Lung (tissue), 12 donors: ENCODE results near the gene RABGAP1L. TPM values are rescaled to one million over a fixed set of nuclear protein-coding genes. Genes with fewer than 3 reads are reported as not detected.

Source experiments
- ATAC-seq: fragments of 200-7000 bp; cut with Tn5 transposase; one replicate; pipeline ENCODE4 v1.9.1; 2020; ENCODE audit warnings: moderate number of reproducible peaks; ENCODE audit not compliant: insufficient read depth, low FRiP score
- DNase-seq, 3 donors: peaks; one replicate each; pipeline ENCODE4 v3.0.0-alpha.2; 2013 to 2017
- H3K27ac ChIP-seq, 2 donors: one replicate each; pipeline ENCODE4 v1.5.1; 2013; ENCODE audit warnings: mild to moderate bottlenecking in 2 of 2, moderate library complexity in 2 of 2, control low read depth in 1 of 2, inconsistent platforms in 1 of 2, low read depth in 1 of 2, low read length in 1 of 2
- H3K27me3 ChIP-seq, 3 donors: one replicate each; pipeline ENCODE4 v1.5.1; 2013; ENCODE audit warnings: low read length in 2 of 3; ENCODE audit not compliant: control insufficient read depth in 3 of 3, insufficient read depth in 3 of 3
- H3K36me3 ChIP-seq, 4 donors: one replicate each; pipeline ENCODE4 v1.5.1; 2013; ENCODE audit warnings: low read length in 4 of 4, mild to moderate bottlenecking in 1 of 4, moderate library complexity in 1 of 4; ENCODE audit not compliant: control insufficient read depth in 4 of 4, insufficient read depth in 4 of 4
- H3K4me1 ChIP-seq, 5 donors: one replicate each; pipeline ENCODE4 v1.5.1; 2013; ENCODE audit warnings: low read length in 5 of 5, mild to moderate bottlenecking in 2 of 5, moderate library complexity in 1 of 5; ENCODE audit not compliant: control insufficient read depth in 5 of 5, insufficient read depth in 5 of 5
- H3K4me3 ChIP-seq: one replicate; pipeline ENCODE4 v1.5.1; 2013; ENCODE audit warnings: mild to moderate bottlenecking, control low read depth, moderate library complexity
- H3K9ac ChIP-seq, 2 donors: one replicate each; pipeline ENCODE4 v1.5.1; 2013; ENCODE audit warnings: low read length in 2 of 2, control low read depth in 1 of 2; ENCODE audit not compliant: insufficient read depth in 1 of 2
- H3K9me3 ChIP-seq, 4 donors: one replicate each; pipeline ENCODE4 v1.5.1; 2013; ENCODE audit warnings: low read length in 3 of 4, mild to moderate bottlenecking in 1 of 4, moderate library complexity in 1 of 4; ENCODE audit not compliant: control insufficient read depth in 4 of 4, insufficient read depth in 3 of 4
- CTCF ChIP-seq: IDR thresholded peaks from 2 replicates; pipeline ENCODE4 v1.5.1; 2012; ENCODE audit warnings: mild to moderate bottlenecking; ENCODE audit errors: control extremely low read depth, extremely low read depth
- WGBS, 2 donors: extraction: QIAGEN DNeasy Blood & Tissue Kit; methylation state at CpG; one replicate each; pipeline ENCODE4 v1.1.7; 2013; 5-methylcytosine and 5-hydroxymethylcytosine counted together
- polyA plus RNA-seq, 2 donors: library from polyadenylated mRNA; stranded (reverse); fragments of 200-250 nt; gene quantifications; one replicate each; pipeline ENCODE4 v1.2.1, GENCODE V29; 2013
- total RNA-seq, 2 donors: library from RNA; depleted of rRNA in 1 of 2; stranded (reverse); fragments of >200 nt in 1 of 2; gene quantifications; one replicate each; pipeline ENCODE4 v1.2.1, GENCODE V29; 2014 to 2021
- donor health status: control.
- donor health status: control.
- donor health status: Bipolar disorder and iron deficiency.
- donor health status: healthy.
- donor health status: DM: yes; HTN: yes; CAD: no.

Gene RABGAP1L
- total and polyA plus RNA-seq, 4 donors, result 16.0 to 123 (median 44.5) TPM

- TF ChIP-seq CTCF, result no peak
- ATAC-seq, result no peak
- DNase-seq, result no peak
- no peak overlapping the region for H3K27ac ChIP-seq
- H3K36me3 ChIP-seq, result no peaks in the 10 kb centered on the region
- H3K9me3 ChIP-seq, result no peaks in the 10 kb centered on the region
- no peak overlapping the region for H3K9ac ChIP-seq
- H3K4me3 ChIP-seq, result no peak overlapping the region
- no peaks in the 10 kb centered on the region for H3K27me3 ChIP-seq
- H3K4me1 ChIP-seq, result no peaks in the 10 kb centered on the region
These were observed 564.5 kb downstream of the RABGAP1L start for GRCh38 chr1:174723816-174724215.

- DNase-seq, result no peak
These were observed 564.9 kb downstream of the RABGAP1L start for GRCh38 chr1:174724219-174724618.

DNA sequence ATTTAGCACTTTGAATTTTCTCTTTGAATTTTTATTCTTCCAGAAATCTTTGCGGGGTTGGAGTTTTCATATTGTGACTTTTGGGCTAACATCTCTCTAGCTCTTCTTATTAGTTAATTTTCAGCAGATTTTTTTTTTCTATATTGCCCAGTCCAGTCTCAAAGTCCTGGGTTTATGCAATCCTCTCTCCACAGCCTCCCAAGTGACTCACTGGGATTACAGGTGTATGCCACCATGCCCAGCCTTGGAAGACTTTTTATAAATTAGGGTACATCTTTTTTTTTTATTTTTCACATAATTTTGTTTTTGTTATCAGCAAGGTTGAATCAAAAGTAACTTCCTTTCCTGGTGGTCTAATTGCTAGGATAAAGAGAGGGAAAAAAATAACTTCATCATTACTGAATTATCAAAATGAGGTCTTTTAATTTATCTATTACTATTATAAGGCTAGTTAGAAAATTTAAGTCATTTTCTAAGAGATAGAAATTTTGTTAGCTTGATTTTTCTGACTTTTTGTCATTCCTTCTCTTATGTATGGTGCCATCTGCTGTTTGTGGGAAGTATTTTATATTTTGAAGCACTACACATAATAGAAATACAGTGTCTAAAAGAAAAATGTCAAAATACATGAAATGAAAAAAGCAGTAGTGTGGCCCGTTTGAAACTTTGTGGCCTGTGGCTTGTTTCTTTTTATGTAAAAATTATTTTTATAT lies 567.0 kb downstream of the RABGAP1L start:
- Histone ChIP-seq H3K36me3 (no peaks in the 10 kb centered on the region), H3K4me3 (no peak overlapping the region), H3K27me3 (no peaks in the 10 kb centered on the region), H3K27ac (no peak overlapping the region), H3K9me3 (no peaks in the 10 kb centered on the region), H3K9ac (no peak overlapping the region), H3K4me1 (no peaks in the 10 kb centered on the region)
- DNase-seq, result peak in 2 of 3 donors; percentile 49 to 68
- no peak for TF ChIP-seq CTCF
- no peak for ATAC-seq
- 61 to 76% methylated on average over 2 of the region's 2 CpGs for WGBS, 2 donors

More at GRCh38 chr1:174724219-174724618, 564.9 kb downstream of the RABGAP1L start:
- Histone ChIP-seq H3K9ac (no peak overlapping the region), H3K27me3 (no peaks in the 10 kb centered on the region), H3K9me3 (no peaks in the 10 kb centered on the region), H3K4me1 (no peaks in the 10 kb centered on the region), H3K36me3 (no peaks in the 10 kb centered on the region), H3K27ac (no peak overlapping the region), H3K4me3 (no peak overlapping the region)
- TF ChIP-seq CTCF, result no peak
- no peak for ATAC-seq
